Keratinocyte (primary cell): ENCODE measurements around the gene MICU2. TPM values are rescaled to one million over a fixed set of nuclear protein-coding genes. Genes with fewer than 3 reads are reported as not detected.

ENCODE experiments used
- DNase-seq: peaks from one replicate; pipeline ENCODE4 v3.0.0-alpha.2; 2011; ENCODE audit warnings: low read depth, missing footprints, low spot score
- FAIRE-seq: peaks from 2 replicates; lab custom pipeline; 2011; peaks lifted over from hg19 to GRCh38; lab: Jason Lieb, UNC
- H2AFZ ChIP-seq: 2 replicates; pipeline ENCODE4 v1.6.0; 2012; ENCODE audit warnings: low read length, control low read depth, inconsistent platforms; ENCODE audit not compliant: control insufficient read depth
- H3K27ac ChIP-seq: 2 replicates; pipeline ENCODE4 v1.5.1; 2011; ENCODE audit warnings: low read length; ENCODE audit not compliant: control insufficient read depth, insufficient read depth
- H3K27me3 ChIP-seq: 3 replicates; pipeline ENCODE4 v1.6.0; 2011; ENCODE audit warnings: low read length; ENCODE audit not compliant: control insufficient read depth, insufficient read depth; ENCODE audit errors: extremely low read depth
- H3K36me3 ChIP-seq, 2 experiments: 2 replicates in 1 of 2; 3 replicates in 1 of 2; pipeline ENCODE4 v1.5.1; 2011; ENCODE audit warnings: low read length in 2 of 2, mild to moderate bottlenecking in 1 of 2; ENCODE audit not compliant: control insufficient read depth in 2 of 2, insufficient read depth in 2 of 2; ENCODE audit errors: extremely low read depth in 1 of 2
- H3K4me1 ChIP-seq: 3 replicates; pipeline ENCODE4 v1.5.1; 2011; ENCODE audit warnings: low read length; ENCODE audit not compliant: control insufficient read depth, insufficient read depth; ENCODE audit errors: extremely low read depth
- H3K4me2 ChIP-seq: 3 replicates; pipeline ENCODE4 v1.6.0; 2011; ENCODE audit warnings: low read depth, low read length; ENCODE audit not compliant: control insufficient read depth, insufficient read depth; ENCODE audit errors: extremely low read depth
- H3K4me3 ChIP-seq, 3 experiments: fragments of 200-600 bp in 1 of 3; sonication (generic) in 1 of 3; 2 replicates in 2 of 3; 3 replicates in 1 of 3; pipeline ENCODE4 v1.5.1; 2011 to 2016; ENCODE audit warnings: low read length in 3 of 3, mild to moderate bottlenecking in 3 of 3, control low read depth in 2 of 3, inconsistent platforms in 1 of 3, low read depth in 1 of 3, mixed read lengths in 1 of 3, mixed run types in 1 of 3, moderate library complexity in 1 of 3; ENCODE audit not compliant: control insufficient read depth in 2 of 3, insufficient read depth in 2 of 3; ENCODE audit errors: extremely low read depth in 1 of 3
- H3K79me2 ChIP-seq: 2 replicates; pipeline ENCODE4 v1.6.0; 2012; ENCODE audit warnings: low read length; ENCODE audit not compliant: control insufficient read depth, insufficient read depth
- H3K9ac ChIP-seq: 3 replicates; pipeline ENCODE4 v1.6.0; 2011; ENCODE audit warnings: low read length; ENCODE audit not compliant: control insufficient read depth, insufficient read depth; ENCODE audit errors: extremely low read depth
- H3K9me1 ChIP-seq: 3 replicates; pipeline ENCODE4 v1.6.0; 2011; ENCODE audit warnings: low read length; ENCODE audit not compliant: control insufficient read depth, insufficient read depth; ENCODE audit errors: extremely low read depth
- H3K9me3 ChIP-seq: 2 replicates; pipeline ENCODE4 v1.5.1; 2012; ENCODE audit warnings: low read depth, low read length; ENCODE audit not compliant: control insufficient read depth
- H4K20me1 ChIP-seq: 3 replicates; pipeline ENCODE4 v1.6.0; 2011; ENCODE audit warnings: low read length; ENCODE audit not compliant: control insufficient read depth, insufficient read depth; ENCODE audit errors: extremely low read depth
- CTCF ChIP-seq, 3 experiments: IDR thresholded peaks in 1 of 3; conservative IDR thresholded peaks in 1 of 3; optimal IDR thresholded peaks in 1 of 3; 2 replicates in 2 of 3; 3 replicates in 1 of 3; pipeline versions ENCODE3 to v1.5.1; 2011; ENCODE audit warnings: low read length in 3 of 3, mild to moderate bottlenecking in 3 of 3, moderate library complexity in 2 of 3, control low read depth in 1 of 3, inconsistent platforms in 1 of 3; ENCODE audit not compliant: insufficient read depth in 2 of 3; ENCODE audit errors: extremely low read depth in 1 of 3
- EZH2 ChIP-seq: IDR thresholded peaks from one replicate; pipeline ENCODE4 v1.6.1; 2012; ENCODE audit warnings: inconsistent platforms, mild to moderate bottlenecking, low read length, moderate library complexity
- dilution Hi-C: fragments of 300-500 bp; cut with MboI; formaldehyde crosslinking; loops from one replicate; pipeline ENCODE4 v1.7.0; 2020; ENCODE audit warnings: low sequenced_read_pairs; ENCODE audit not compliant: extremely low pct_ligation_motif_present
- polyA plus RNA-seq, 5 experiments: library from polyadenylated mRNA; depleted of rRNA in 3 of 5; stranded (reverse) in 3 of 5; stranded (forward) in 1 of 5; unstranded in 1 of 5; fragments of >200 nt; gene quantifications; 1 replicate in 1 of 5; 2 replicates in 3 of 5; 3 replicates in 1 of 5; pipeline versions ENCODE4 v1.2.1 to v1.2.3, GENCODE V29; 2011 to 2012; ENCODE audit warnings: missing spikeins in 2 of 5, low read depth in 1 of 5, low replicate concordance in 1 of 5

MICU2 gene
- polyA plus RNA-seq, 1 donor (not counting 4 experiments of a cell fraction or from before 2014, with no cell fraction given): 42.9 TPM

- no peak overlapping the region for H2AFZ ChIP-seq
- no peaks in the 10 kb centered on the region for H4K20me1 ChIP-seq
- H3K9me1 ChIP-seq: no peaks in the 10 kb centered on the region
- H3K9me3 ChIP-seq: no peaks in the 10 kb centered on the region
- no peak for FAIRE-seq
- dilution Hi-C loops: no loop called here
- DNase-seq: no peak
- no peaks in the 10 kb centered on the region for H3K27me3 ChIP-seq
- TF ChIP-seq EZH2 (no peak), CTCF (optimal IDR thresholded peaks at IDR 0.05 in 1 of 3, IDR thresholded peaks at IDR 0.05 in 1 of 3, conservative IDR thresholded peaks at IDR 0.05 in 1 of 3; ENCODE audit: extremely low read depth in 1 of 3, insufficient read depth in 2 of 3, low read length in 3 of 3) (no peak)
- H3K9ac ChIP-seq: no peak overlapping the region
- H3K4me1 ChIP-seq: no peaks in the 10 kb centered on the region
- H3K36me3 ChIP-seq: no peaks in the 10 kb centered on the region
- no peak overlapping the region for H3K4me3 ChIP-seq
- H3K27ac ChIP-seq: no peak overlapping the region
- H3K4me2 ChIP-seq: no peak overlapping the region
- no peaks in the 10 kb centered on the region for H3K79me2 ChIP-seq
Measured at GRCh38 chr13:21616880-21617279, 12.9 kb upstream of the MICU2 start.

- no peaks in the 10 kb centered on the region for H3K9me3 ChIP-seq
- TF ChIP-seq EZH2 (no peak), CTCF (optimal IDR thresholded peaks at IDR 0.05 in 1 of 3, IDR thresholded peaks at IDR 0.05 in 1 of 3, conservative IDR thresholded peaks at IDR 0.05 in 1 of 3; ENCODE audit: extremely low read depth in 1 of 3, insufficient read depth in 2 of 3, low read length in 3 of 3) (no peak)
- H3K4me1 ChIP-seq: no peaks in the 10 kb centered on the region
- no peak overlapping the region for H3K4me2 ChIP-seq
- no peak for DNase-seq
- no peaks in the 10 kb centered on the region for H3K79me2 ChIP-seq
- H3K9me1 ChIP-seq: no peaks in the 10 kb centered on the region
- H4K20me1 ChIP-seq: no peaks in the 10 kb centered on the region
- H2AFZ ChIP-seq: no peak overlapping the region
- H3K36me3 ChIP-seq: no peaks in the 10 kb centered on the region
- FAIRE-seq: no peak
- H3K27me3 ChIP-seq: no peaks in the 10 kb centered on the region
- H3K4me3 ChIP-seq: no peak overlapping the region
- dilution Hi-C loops: no loop called here
- no peak overlapping the region for H3K27ac ChIP-seq
- no peak overlapping the region for H3K9ac ChIP-seq
Measured at GRCh38 chr13:21616205-21616866, 12.4 kb upstream of the MICU2 start.
